Stimulated activated CD4-positive, alpha-beta T cell treated with anti-CD3 and anti-CD28 coated beads, TNF-alpha, amount 100 ng/mL, for 48 hours (primary cell): ENCODE data around the gene CRLF3.
"Not testable (repeated sequence)": the region's sequence is repeated elsewhere in the genome, so short reads cannot be mapped to it uniquely, and the experiment has no call there.

Experiments
- DNase-seq, 3 donors: peaks; one replicate each; pipeline ENCODE4 v3.0.0-alpha.2; 2020; ENCODE audit warnings: low read depth in 3 of 3

Gene CRLF3

DNA sequence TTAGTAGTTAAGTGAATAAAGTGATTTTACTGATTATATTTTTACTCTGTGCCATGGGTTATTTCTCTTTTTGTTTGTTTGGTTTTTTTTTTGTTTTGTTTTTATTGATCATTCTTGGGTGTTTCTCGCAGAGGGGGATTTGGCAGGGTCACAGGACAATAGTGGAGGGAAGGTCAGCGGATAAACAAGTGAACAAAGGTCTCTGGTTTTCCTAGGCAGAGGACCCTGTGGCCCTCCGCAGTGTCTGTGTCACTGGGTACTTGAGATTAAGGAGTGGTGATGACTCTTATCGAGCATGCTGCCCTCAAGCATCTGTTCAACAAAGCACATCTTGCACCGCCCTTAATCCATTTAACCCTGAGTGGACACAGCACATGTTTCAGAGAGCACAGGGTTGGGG lies 88.8 kb downstream of the CRLF3 start:
- not testable (repeated sequence) for DNase-seq

DNA sequence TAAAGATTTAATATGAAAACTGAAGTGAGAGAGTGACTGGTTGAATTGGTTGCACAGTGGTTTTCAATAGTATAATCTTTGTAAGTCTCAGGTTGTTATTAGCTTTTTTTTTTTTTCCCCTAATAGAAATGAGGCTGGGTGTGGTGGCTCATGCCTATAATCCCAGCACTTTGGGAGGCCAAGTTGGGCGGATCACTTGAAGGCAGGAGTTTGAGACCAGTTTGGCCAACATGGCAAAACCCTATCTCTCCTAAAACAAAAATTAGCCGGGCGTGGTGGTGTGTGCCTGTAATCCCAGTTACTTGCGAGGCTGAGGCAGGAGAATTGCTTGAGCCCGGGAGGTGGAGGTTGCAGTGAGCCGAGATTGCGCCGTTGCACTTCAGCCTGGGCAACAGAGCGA lies 89.3 kb downstream of the CRLF3 start:
- DNase-seq = not testable (repeated sequence)

DNA sequence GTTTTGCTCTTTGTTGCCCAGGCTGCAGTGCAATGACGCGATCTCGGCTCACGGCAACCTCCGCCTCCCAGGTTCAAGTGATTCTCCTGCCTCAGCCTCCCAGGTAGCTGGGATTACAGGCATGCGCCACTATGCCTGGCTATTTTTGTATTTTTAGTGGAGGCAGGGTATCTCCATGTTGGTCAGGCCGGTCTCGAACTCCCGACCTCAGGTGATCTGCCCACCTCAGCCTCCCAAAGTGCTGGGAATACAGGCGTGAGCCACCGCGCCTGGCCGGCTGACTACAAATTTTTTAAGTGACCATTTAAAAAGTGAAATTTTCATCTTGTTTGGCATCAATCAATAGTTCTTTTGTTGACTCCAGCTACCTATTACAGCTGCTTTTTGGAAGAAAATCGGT lies 90.3 kb downstream of the CRLF3 start:
- DNase-seq = not testable (repeated sequence)
